Skeletal muscle tissue (tissue), 4 donors: ENCODE results near the gene OR5P2. TPM values are rescaled to one million over a fixed set of nuclear protein-coding genes. Genes with fewer than 3 reads are reported as not detected.
"Not testable (repeated sequence)": the region's sequence is repeated elsewhere in the genome, so short reads cannot be mapped to it uniquely, and the experiment has no call there.

Experiments used
- H3K27ac ChIP-seq: one replicate; pipeline ENCODE4 v1.7.0; 2013; ENCODE audit warnings: mild to moderate bottlenecking, low read depth, low read length, inconsistent platforms
- H3K27me3 ChIP-seq, 3 donors: one replicate each; pipeline ENCODE4 v1.7.0; 2013; ENCODE audit warnings: low read length in 3 of 3; ENCODE audit not compliant: control insufficient read depth in 3 of 3, insufficient read depth in 3 of 3
- H3K36me3 ChIP-seq, 3 donors: one replicate each; pipeline ENCODE4 v1.7.0; 2013; ENCODE audit warnings: low read length in 3 of 3; ENCODE audit not compliant: control insufficient read depth in 3 of 3, insufficient read depth in 3 of 3
- H3K4me1 ChIP-seq, 3 donors: one replicate each; pipeline ENCODE4 v1.7.0; 2013; ENCODE audit warnings: low read length in 3 of 3, mild to moderate bottlenecking in 3 of 3; ENCODE audit not compliant: control insufficient read depth in 3 of 3, insufficient read depth in 3 of 3
- H3K4me3 ChIP-seq, 3 donors: one replicate each; pipeline ENCODE4 v1.7.0; 2013; ENCODE audit warnings: low read length in 3 of 3
- H3K9ac ChIP-seq, 3 donors: one replicate each; pipeline ENCODE4 v1.7.0; 2013; ENCODE audit warnings: low read length in 3 of 3, mild to moderate bottlenecking in 3 of 3, moderate library complexity in 2 of 3, low read depth in 1 of 3
- H3K9me3 ChIP-seq, 3 donors: one replicate each; pipeline ENCODE4 v1.7.0; 2013; ENCODE audit warnings: low read length in 3 of 3; ENCODE audit not compliant: control insufficient read depth in 3 of 3
- total RNA-seq: library from RNA; depleted of rRNA; stranded (reverse); fragments of >200 nt; gene quantifications from one replicate; pipeline ENCODE4 v1.2.3, GENCODE V29; 2014
- donor health status: Osteomylitis.

Gene OR5P2
- total RNA-seq, 1 donor from 2014 or later, result not detected

- Histone ChIP-seq H3K36me3 (no peaks in the 10 kb centered on the region), H3K4me1 (no peaks in the 10 kb centered on the region), H3K27me3 (no peaks in the 10 kb centered on the region), H3K9ac (no peak overlapping the region), H3K9me3 (no peaks in the 10 kb centered on the region), H3K4me3 (no peak overlapping the region), H3K27ac (no peak overlapping the region)
Measured at GRCh38 chr11:7793233-7793632, 3.5 kb downstream of the OR5P2 start.

GRCh38 chr11:7787239-7787638, 9.5 kb downstream of the OR5P2 start:
- Histone ChIP-seq H3K4me1 (no peaks in the 10 kb centered on the region), H3K9ac (no peak overlapping the region), H3K27me3 (no peaks in the 10 kb centered on the region), H3K27ac (no peak overlapping the region), H3K9me3 (peaks cover 0 to 2% (median 0%) of the 10 kb centered on the region in 3 donors), H3K4me3 (no peak overlapping the region), H3K36me3 (no peaks in the 10 kb centered on the region)

- Histone ChIP-seq H3K4me1 (no peaks in the 10 kb centered on the region), H3K9me3 (no peaks in the 10 kb centered on the region), H3K27me3 (no peaks in the 10 kb centered on the region), H3K4me3 (no peak overlapping the region), H3K27ac (no peak overlapping the region), H3K9ac (no peak overlapping the region), H3K36me3 (no peaks in the 10 kb centered on the region)
Measured at GRCh38 chr11:7775689-7776088, 21.1 kb downstream of the OR5P2 start.

GRCh38 chr11:7764301-7764700, 32.4 kb downstream of the OR5P2 start:
- H3K9me3 ChIP-seq, H3K27ac ChIP-seq, H3K36me3 ChIP-seq, H3K4me3 ChIP-seq, H3K9ac ChIP-seq, H3K4me1 ChIP-seq, H3K27me3 ChIP-seq: not testable (repeated sequence)

- H3K4me3 ChIP-seq, result no peak overlapping the region
- H3K9ac ChIP-seq, result no peak overlapping the region
- no peaks in the 10 kb centered on the region for H3K36me3 ChIP-seq
- H3K27me3 ChIP-seq, result no peaks in the 10 kb centered on the region
- no peaks in the 10 kb centered on the region for H3K9me3 ChIP-seq
- no peaks in the 10 kb centered on the region for H3K4me1 ChIP-seq
- no peak overlapping the region for H3K27ac ChIP-seq
Measured at GRCh38 chr11:7759010-7759409, 37.7 kb downstream of the OR5P2 start.

- no peak overlapping the region for H3K27ac ChIP-seq
Measured at GRCh38 chr11:7749456-7749855, 47.3 kb downstream of the OR5P2 start.

More at GRCh38 chr11:7749456-7749855, 47.3 kb downstream of the OR5P2 start:
- H3K36me3 ChIP-seq, result no peaks in the 10 kb centered on the region
- no peaks in the 10 kb centered on the region for H3K9me3 ChIP-seq
- H3K9ac ChIP-seq, result no peak overlapping the region
- no peak overlapping the region for H3K4me3 ChIP-seq
- no peaks in the 10 kb centered on the region for H3K4me1 ChIP-seq
- H3K27me3 ChIP-seq, result no peaks in the 10 kb centered on the region

Other genes starting within 250 kb of the OR5P2 start
- gene CYB5R2, start 123.4 kb downstream of the OR5P2 start, total RNA-seq, result 2.6 TPM
- not detected for gene OVCH2, start 90.5 kb downstream of the OR5P2 start, total RNA-seq
- gene OR5P3, start 33.9 kb upstream of the OR5P2 start, total RNA-seq, result not detected
- not detected for gene OR10A6, start 134.3 kb upstream of the OR5P2 start, total RNA-seq
- gene OR10A3, start 144.8 kb upstream of the OR5P2 start, total RNA-seq, result not detected
- not detected for gene NLRP10, start 168.5 kb upstream of the OR5P2 start, total RNA-seq
- gene EIF3F, start 190.4 kb upstream of the OR5P2 start, total RNA-seq, result 283 TPM